ENCODE measurements around the gene NRBF2. TPM values are rescaled to one million over a fixed set of nuclear protein-coding genes. Genes with fewer than 3 reads are reported as not detected.

The NRBF2 gene
- total RNA-seq, 2 experiments from 2014 or later, result 23.9 to 24.1 TPM

DNA sequence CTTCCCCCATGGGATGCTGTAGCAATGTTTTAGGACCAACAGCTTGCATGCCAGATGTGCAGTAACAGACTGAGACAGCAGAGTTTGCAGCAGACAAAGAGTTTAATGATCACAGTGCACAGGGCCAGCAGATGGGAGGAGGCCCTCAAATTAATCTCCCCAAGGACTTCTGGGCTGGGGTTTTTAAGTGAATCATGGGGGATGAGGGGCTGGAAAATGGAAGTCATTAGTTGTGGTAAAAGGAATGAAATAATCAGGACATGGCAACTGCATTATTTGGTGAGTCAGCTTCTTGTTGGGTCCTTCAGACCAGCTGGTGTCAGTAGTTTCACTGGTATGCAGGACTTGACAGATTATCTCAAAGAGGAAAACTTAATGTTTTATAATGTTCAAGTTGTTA lies 12.6 kb upstream of the NRBF2 start:
- H3K36me3 Mint-ChIP-seq (ENCODE audit: low read depth), result no peaks in the 10 kb centered on the region
- H3K27me3 Mint-ChIP-seq, result no peaks in the 10 kb centered on the region
- H3K4me3 Mint-ChIP-seq, result no peak overlapping the region
- ATAC-seq (no peak), DNase-seq (no peak)
- ChIA-PET CTCF (interaction anchor here (0.7 kb wide), 1 partner anchor 297 kb away, joined by 3 read pairs; no protein-coding TSS in a partner anchor), POLR2A (no interaction called here)
- no peaks in the 10 kb centered on the region for H3K9me3 Mint-ChIP-seq (ENCODE audit: low read depth)
- intact Hi-C loops (cut with DNase I, micrococcal nuclease), result no loop called here
- no peak overlapping the region for H3K27ac Mint-ChIP-seq
- H3K4me1 Mint-ChIP-seq, result no peaks in the 10 kb centered on the region

GRCh38 chr10:63123727-63124362 lies 9.3 kb upstream of the NRBF2 start:
- no peaks in the 10 kb centered on the region for H3K9me3 Mint-ChIP-seq (ENCODE audit: low read depth)
- ChIA-PET CTCF (interaction anchor here (0.6 kb wide), 1 partner anchor 268 kb away, joined by 3 read pairs; no protein-coding TSS in a partner anchor), POLR2A (no interaction called here)
- no peak overlapping the region for H3K4me3 Mint-ChIP-seq
- DNase-seq (no peak), ATAC-seq (no peak)
- H3K4me1 Mint-ChIP-seq, result no peaks in the 10 kb centered on the region
- H3K36me3 Mint-ChIP-seq (ENCODE audit: low read depth), result no peaks in the 10 kb centered on the region
- H3K27ac Mint-ChIP-seq, result no peak overlapping the region
- intact Hi-C loops (cut with DNase I, micrococcal nuclease), result no loop called here
- H3K27me3 Mint-ChIP-seq, result peaks cover 4% of the 10 kb centered on the region

- ATAC-seq, result no peak
- Mint-ChIP-seq H3K27ac (no peak overlapping the region), H3K9me3 (ENCODE audit: low read depth) (no peaks in the 10 kb centered on the region), H3K4me1 (no peaks in the 10 kb centered on the region), H3K36me3 (ENCODE audit: low read depth) (no peaks in the 10 kb centered on the region), H3K27me3 (peaks cover 4% of the 10 kb centered on the region), H3K4me3 (no peak overlapping the region)
- POLR2A ChIA-PET, result no interaction called here
- no peak for DNase-seq
- intact Hi-C loops (cut with DNase I, micrococcal nuclease), result no loop called here
- CTCF ChIA-PET, result no interaction called here
Measured at GRCh38 chr10:63125459-63125858, 7.7 kb upstream of the NRBF2 start.

- peaks cover 7% of the 10 kb centered on the region for H3K9me3 Mint-ChIP-seq (ENCODE audit: low read depth)
- intact Hi-C loops (cut with DNase I, micrococcal nuclease), result no loop called here
- peaks cover 4% of the 10 kb centered on the region for H3K27me3 Mint-ChIP-seq
- no peak overlapping the region for H3K4me3 Mint-ChIP-seq
- DNase-seq (no peak), ATAC-seq (no peak)
- H3K36me3 Mint-ChIP-seq (ENCODE audit: low read depth), result no peaks in the 10 kb centered on the region
- ChIA-PET POLR2A (interaction anchor here (0.6 kb wide), 1 partner anchor 112 kb away, joined by 3 read pairs; no protein-coding TSS in a partner anchor), CTCF (interaction anchor here (0.6 kb wide), 1 partner anchor 13 kb away, joined by 3 read pairs; no protein-coding TSS in a partner anchor)
- H3K27ac Mint-ChIP-seq, result no peak overlapping the region
- H3K4me1 Mint-ChIP-seq, result peaks cover 10% of the 10 kb centered on the region
Measured at GRCh38 chr10:63128443-63128842, 4.7 kb upstream of the NRBF2 start.

GRCh38 chr10:63129888-63130287 lies 3.2 kb upstream of the NRBF2 start:
- Mint-ChIP-seq H3K9me3 (ENCODE audit: low read depth) (peaks cover 7% of the 10 kb centered on the region), H3K4me1 (peaks cover 18% of the 10 kb centered on the region), H3K27me3 (peaks cover 4% of the 10 kb centered on the region), H3K4me3 (no peak overlapping the region), H3K27ac (no peak overlapping the region), H3K36me3 (ENCODE audit: low read depth) (no peaks in the 10 kb centered on the region)
- ChIA-PET CTCF (no interaction called here), POLR2A (interaction anchor here (0.6 kb wide), 1 partner anchor 483 kb away, joined by 5 read pairs; no protein-coding TSS in a partner anchor)
- ATAC-seq (no peak), DNase-seq (no peak)
- intact Hi-C loops (cut with DNase I, micrococcal nuclease), result loop anchor here in 1 of 2 experiments (5.0 kb wide), 2 partner anchors 137 to 1228 kb away; partner anchors contain the start of gene ARID5B

GRCh38 chr10:63132651-63133055 lies 475 bp upstream of the NRBF2 start:
- no peak for ATAC-seq
- H3K4me1 Mint-ChIP-seq, result peaks cover 43% of the 10 kb centered on the region
- H3K27me3 Mint-ChIP-seq, result no peaks in the 10 kb centered on the region
- ChIA-PET POLR2A (interaction anchor here (0.6 to 1.2 kb wide), 3 partner anchors 78 to 400 kb away, joined by 3 read pairs; partner anchors contain the start of gene EGR2), CTCF (interaction anchor here (0.7 to 7.9 kb wide), 8 partner anchors 9 to 695 kb away, joined by 3 to 47 read pairs (median 4); no protein-coding TSS in a partner anchor)
- peak overlapping the region; percentile 92 for H3K27ac Mint-ChIP-seq
- intact Hi-C loops (cut with DNase I, micrococcal nuclease), result loop anchor here (1.0 to 5.0 kb wide), 11 partner anchors 40 to 1230 kb away; partner anchors contain the start of genes ADO (in 2 of the 2), EGR2 (in 2 of the 2) and ARID5B (in 1 of the 2)
- peak overlapping the region; percentile 81 for H3K4me3 Mint-ChIP-seq
- DNase-seq, result no peak
- H3K36me3 Mint-ChIP-seq (ENCODE audit: low read depth), result peaks cover 2% of the 10 kb centered on the region
- peaks cover 7% of the 10 kb centered on the region for H3K9me3 Mint-ChIP-seq (ENCODE audit: low read depth)

- no peaks in the 10 kb centered on the region for H3K27me3 Mint-ChIP-seq
- intact Hi-C loops (cut with DNase I, micrococcal nuclease), result loop anchor here (1.0 to 5.0 kb wide), 11 partner anchors 39 to 1232 kb away; partner anchors contain the start of genes ADO (in 2 of the 2), EGR2 (in 2 of the 2) and ARID5B (in 1 of the 2)
Measured at GRCh38 chr10:63133821-63134557, 861 bp downstream of the NRBF2 start.

GRCh38 chr10:63137306-63137705 lies 4.2 kb downstream of the NRBF2 start:
- H3K9me3 Mint-ChIP-seq (ENCODE audit: low read depth), result peaks cover 5% of the 10 kb centered on the region
- ChIA-PET POLR2A (no interaction called here), CTCF (interaction anchor here (0.8 to 7.9 kb wide), 4 partner anchors 11 to 583 kb away, joined by 4 to 47 read pairs (median 6); no protein-coding TSS in a partner anchor)
- no peak overlapping the region for H3K4me3 Mint-ChIP-seq
- H3K4me1 Mint-ChIP-seq, result peaks cover 64% of the 10 kb centered on the region
- DNase-seq (no peak), ATAC-seq (no peak)
- no peaks in the 10 kb centered on the region for H3K27me3 Mint-ChIP-seq
- H3K27ac Mint-ChIP-seq, result no peak overlapping the region
- H3K36me3 Mint-ChIP-seq (ENCODE audit: low read depth), result peaks cover 12% of the 10 kb centered on the region
- intact Hi-C loops (cut with DNase I, micrococcal nuclease), result no loop called here

More at GRCh38 chr10:63133821-63134557, 861 bp downstream of the NRBF2 start:
- Mint-ChIP-seq H3K36me3 (ENCODE audit: low read depth) (peaks cover 6% of the 10 kb centered on the region), H3K4me3 (peak overlapping the region; percentile 81), H3K4me1 (peaks cover 50% of the 10 kb centered on the region), H3K27ac (peak overlapping the region; percentile 86), H3K9me3 (ENCODE audit: low read depth) (peaks cover 7% of the 10 kb centered on the region)
- CTCF ChIA-PET, result interaction anchor here (0.6 to 7.9 kb wide), 14 partner anchors 8 to 696 kb away, joined by 3 to 47 read pairs (median 3); no protein-coding TSS in a partner anchor
- DNase-seq (no peak), ATAC-seq (no peak)
- POLR2A ChIA-PET, result interaction anchor here (0.6 to 1.2 kb wide), 3 partner anchors 12 to 317 kb away, joined by 3 to 6 read pairs (median 3); partner anchors contain the start of gene EGR2

- H3K4me1 Mint-ChIP-seq, result peaks cover 64% of the 10 kb centered on the region
- ChIA-PET CTCF (interaction anchor here (0.6 to 1.6 kb wide), 2 partner anchors 18 to 580 kb away, joined by 4 to 5 read pairs; no protein-coding TSS in a partner anchor), POLR2A (no interaction called here)
- H3K4me3 Mint-ChIP-seq, result no peak overlapping the region
- H3K27me3 Mint-ChIP-seq, result no peaks in the 10 kb centered on the region
- H3K36me3 Mint-ChIP-seq (ENCODE audit: low read depth), result peaks cover 16% of the 10 kb centered on the region
- intact Hi-C loops (cut with DNase I, micrococcal nuclease), result no loop called here
- DNase-seq (no peak), ATAC-seq (no peak)
- no peaks in the 10 kb centered on the region for H3K9me3 Mint-ChIP-seq (ENCODE audit: low read depth)
- H3K27ac Mint-ChIP-seq, result no peak overlapping the region
Measured at GRCh38 chr10:63140077-63140476, 6.9 kb downstream of the NRBF2 start.

GRCh38 chr10:63142136-63142535 lies 9.0 kb downstream of the NRBF2 start:
- Mint-ChIP-seq H3K27me3 (no peaks in the 10 kb centered on the region), H3K36me3 (ENCODE audit: low read depth) (peaks cover 23% of the 10 kb centered on the region), H3K27ac (no peak overlapping the region), H3K9me3 (ENCODE audit: low read depth) (no peaks in the 10 kb centered on the region), H3K4me3 (no peak overlapping the region), H3K4me1 (peaks cover 58% of the 10 kb centered on the region)
- ChIA-PET POLR2A (no interaction called here), CTCF (interaction anchor here (0.5 to 1.8 kb wide), 6 partner anchors 9 to 461 kb away, joined by 3 to 10 read pairs (median 5); partner anchors contain the start of gene NRBF2)
- intact Hi-C loops (cut with DNase I, micrococcal nuclease), result no loop called here
- ATAC-seq, result no peak
- no peak for DNase-seq

DNA sequence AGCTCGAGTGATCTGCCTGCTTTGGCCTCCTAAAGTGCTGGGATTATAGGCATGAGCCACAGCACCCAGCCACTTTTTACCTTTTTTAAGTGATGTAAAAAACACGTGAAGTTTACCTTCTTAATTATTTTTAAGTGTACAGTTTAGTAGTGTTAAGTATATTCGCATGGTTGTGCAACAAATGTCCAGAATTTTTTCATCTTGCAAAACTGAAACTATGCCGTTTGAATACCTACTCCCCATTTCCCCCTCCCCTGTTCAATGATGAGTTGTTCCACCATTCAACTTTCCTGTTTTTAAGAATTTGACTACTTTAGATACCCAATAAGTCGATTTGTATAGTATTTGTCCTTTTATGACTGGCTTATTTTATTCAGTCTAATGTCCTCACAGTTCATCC lies 10.9 kb downstream of the NRBF2 start:
- DNase-seq, result no peak
- Mint-ChIP-seq H3K27ac (no peak overlapping the region), H3K27me3 (no peaks in the 10 kb centered on the region), H3K4me1 (peaks cover 50% of the 10 kb centered on the region), H3K9me3 (ENCODE audit: low read depth) (no peaks in the 10 kb centered on the region), H3K4me3 (no peak overlapping the region), H3K36me3 (ENCODE audit: low read depth) (peaks cover 27% of the 10 kb centered on the region)
- ChIA-PET POLR2A (no interaction called here), CTCF (interaction anchor here (0.6 kb wide), 1 partner anchor 429 kb away, joined by 3 read pairs; no protein-coding TSS in a partner anchor)
- peak; percentile 23 for ATAC-seq
- intact Hi-C loops (cut with DNase I, micrococcal nuclease), result no loop called here
